GM12801 (cell line): ENCODE data around the gene MRPL27.

Experiments used
- CTCF ChIP-seq: IDR thresholded peaks from one replicate; pipeline ENCODE4 v1.5.1; 2011; ENCODE audit warnings: control low read depth; ENCODE audit not compliant: insufficient read length; ENCODE audit errors: extremely low read depth

The MRPL27 gene

GRCh38 chr17:50406578-50406977 is 33.6 kb upstream of the MRPL27 start:
- TF ChIP-seq CTCF, result no peak

- no peak for TF ChIP-seq CTCF
These were observed 24.9 kb upstream of the MRPL27 start for GRCh38 chr17:50397919-50398285.

- no peak for TF ChIP-seq CTCF
These were observed 24.3 kb upstream of the MRPL27 start, which contains the start of gene LRRC59 for GRCh38 chr17:50397111-50397918. TSS of gene LRRC59 (minus strand) at chr17:50397523. CDS start at chr17:50397317, 206 bp downstream.

GRCh38 chr17:50396261-50397110 is 23.5 kb upstream of the MRPL27 start:
- no peak for TF ChIP-seq CTCF

- TF ChIP-seq CTCF, result no peak
These were observed 21.7 kb upstream of the MRPL27 start for GRCh38 chr17:50394711-50395110.

- TF ChIP-seq CTCF, result no peak
These were observed 20.7 kb upstream of the MRPL27 start for GRCh38 chr17:50393700-50394099.

- no peak for TF ChIP-seq CTCF
These were observed 19.6 kb upstream of the MRPL27 start for GRCh38 chr17:50392621-50393020.
